Muscle of arm (tissue), 12 donors: ENCODE measurements around the gene HSPB1. TPM values are rescaled to one million over a fixed set of nuclear protein-coding genes. Genes with fewer than 3 reads are reported as not detected.
"Not testable (repeated sequence)": the region's sequence is repeated elsewhere in the genome, so short reads cannot be mapped to it uniquely, and the experiment has no call there.

Source experiments
- DNase-seq: peaks from one replicate; pipeline ENCODE4 v3.0.0-alpha.2; 2013
- polyA plus RNA-seq, 12 donors: library from polyadenylated mRNA; unstranded; fragments of 120-200 nt; gene quantifications; one replicate each; pipeline ENCODE4 v1.2.1, GENCODE V29; 2013; ENCODE audit not compliant: insufficient read length in 12 of 12

HSPB1 gene
- polyA plus RNA-seq, 12 donors, result 552 to 2,296 (median 1,208) TPM

- no peak for DNase-seq
Observed at GRCh38 chr7:76329479-76329878, 27.0 kb downstream of the HSPB1 start.

- DNase-seq, result no peak
Observed at GRCh38 chr7:76330261-76330660, 27.8 kb downstream of the HSPB1 start.

- no peak for DNase-seq
Observed at GRCh38 chr7:76330673-76331072, 28.2 kb downstream of the HSPB1 start.

GRCh38 chr7:76332078-76332477 lies 29.6 kb downstream of the HSPB1 start:
- DNase-seq, result no peak

GRCh38 chr7:76333511-76334101 lies 31.1 kb downstream of the HSPB1 start:
- DNase-seq, result no peak

GRCh38 chr7:76334320-76334967 lies 32.0 kb downstream of the HSPB1 start:
- no peak for DNase-seq

GRCh38 chr7:76335417-76335816 lies 32.9 kb downstream of the HSPB1 start:
- DNase-seq, result not testable (repeated sequence)

GRCh38 chr7:76336094-76336493 lies 33.6 kb downstream of the HSPB1 start:
- no peak for DNase-seq

- no peak for DNase-seq
Observed at GRCh38 chr7:76337147-76337546, 34.7 kb downstream of the HSPB1 start.

- DNase-seq, result no peak
Observed at GRCh38 chr7:76338298-76339084, 36.0 kb downstream of the HSPB1 start.

- no peak for DNase-seq
Observed at GRCh38 chr7:76340617-76341131, 38.2 kb downstream of the HSPB1 start.

- DNase-seq, result no peak
Observed at GRCh38 chr7:76342222-76342621, 39.7 kb downstream of the HSPB1 start.

GRCh38 chr7:76343294-76343930 lies 40.9 kb downstream of the HSPB1 start:
- no peak for DNase-seq

GRCh38 chr7:76343931-76344321 lies 41.5 kb downstream of the HSPB1 start:
- no peak for DNase-seq

- DNase-seq, result no peak
Observed at GRCh38 chr7:76346097-76346496, 43.6 kb downstream of the HSPB1 start.

GRCh38 chr7:76346778-76347177 lies 44.3 kb downstream of the HSPB1 start:
- no peak for DNase-seq

GRCh38 chr7:76347710-76348109 lies 45.2 kb downstream of the HSPB1 start:
- no peak for DNase-seq

- no peak for DNase-seq
Observed at GRCh38 chr7:76349313-76349885, 46.9 kb downstream of the HSPB1 start.

- DNase-seq, result no peak
Observed at GRCh38 chr7:76351372-76351771, 48.9 kb downstream of the HSPB1 start.

GRCh38 chr7:76352193-76352592 lies 49.7 kb downstream of the HSPB1 start:
- no peak for DNase-seq

- no peak for DNase-seq
Observed at GRCh38 chr7:76353744-76354143, 51.3 kb downstream of the HSPB1 start.
